ENCODE results near the gene BICRAL. TPM values are rescaled to one million over a fixed set of nuclear protein-coding genes. Genes with fewer than 3 reads are reported as not detected.
"Not testable (repeated sequence)": the region's sequence is repeated elsewhere in the genome, so short reads cannot be mapped to it uniquely, and the experiment has no call there.

Gene BICRAL
- total RNA-seq, 3 donors from 2014 or later = 16.7 to 25.2 (median 16.8) TPM

DNA sequence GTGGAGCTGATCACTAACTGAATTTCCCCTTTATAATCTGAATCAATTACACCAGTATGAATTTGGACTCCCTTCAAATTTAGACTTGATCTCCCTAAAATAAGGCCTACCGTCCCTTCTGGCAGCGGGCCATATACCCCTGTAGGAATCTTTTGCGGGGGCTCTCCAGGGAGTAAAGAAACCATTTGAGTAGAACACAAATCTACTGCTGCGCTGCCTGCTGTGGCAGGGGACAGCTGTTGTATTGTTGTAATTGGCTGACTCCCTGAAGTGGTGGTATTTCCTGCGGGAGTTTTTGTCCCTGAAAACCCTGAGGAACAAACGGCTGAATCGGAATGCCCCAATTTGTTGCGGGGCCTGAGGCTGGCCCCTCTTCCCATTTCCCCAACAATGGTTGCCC lies 118.0 kb downstream of the BICRAL start:
- no peak overlapping the region for H3K4me3 ChIP-seq
- H3K36me3 ChIP-seq = no peaks in the 10 kb centered on the region
- H3K27me3 ChIP-seq = no peaks in the 10 kb centered on the region
- H3K27ac ChIP-seq = no peak overlapping the region
- TF ChIP-seq POLR2A (IDR thresholded peaks at IDR 0.05) (no peak), POLR2AphosphoS5 (IDR thresholded peaks at IDR 0.05) (no peak)
- TF ChIP-seq, protein P1, sequence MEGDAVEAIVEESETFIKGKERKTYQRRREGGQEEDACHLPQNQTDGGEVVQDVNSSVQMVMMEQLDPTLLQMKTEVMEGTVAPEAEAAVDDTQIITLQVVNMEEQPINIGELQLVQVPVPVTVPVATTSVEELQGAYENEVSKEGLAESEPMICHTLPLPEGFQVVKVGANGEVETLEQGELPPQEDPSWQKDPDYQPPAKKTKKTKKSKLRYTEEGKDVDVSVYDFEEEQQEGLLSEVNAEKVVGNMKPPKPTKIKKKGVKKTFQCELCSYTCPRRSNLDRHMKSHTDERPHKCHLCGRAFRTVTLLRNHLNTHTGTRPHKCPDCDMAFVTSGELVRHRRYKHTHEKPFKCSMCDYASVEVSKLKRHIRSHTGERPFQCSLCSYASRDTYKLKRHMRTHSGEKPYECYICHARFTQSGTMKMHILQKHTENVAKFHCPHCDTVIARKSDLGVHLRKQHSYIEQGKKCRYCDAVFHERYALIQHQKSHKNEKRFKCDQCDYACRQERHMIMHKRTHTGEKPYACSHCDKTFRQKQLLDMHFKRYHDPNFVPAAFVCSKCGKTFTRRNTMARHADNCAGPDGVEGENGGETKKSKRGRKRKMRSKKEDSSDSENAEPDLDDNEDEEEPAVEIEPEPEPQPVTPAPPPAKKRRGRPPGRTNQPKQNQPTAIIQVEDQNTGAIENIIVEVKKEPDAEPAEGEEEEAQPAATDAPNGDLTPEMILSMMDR (IDR thresholded peaks at IDR 0.05) = no peak
- H3K9me3 ChIP-seq = no peaks in the 10 kb centered on the region
- intact Hi-C loops (cut with DNase I; ENCODE audit: low total_unique reads) = loop anchor here (10.0 kb wide), 2 partner anchors 245 to 425 kb away; no protein-coding TSS in a partner anchor
- H3K4me1 ChIP-seq = no peaks in the 10 kb centered on the region
- no peak for DNase-seq (ENCODE audit: low spot score in 2 of 2)

DNA sequence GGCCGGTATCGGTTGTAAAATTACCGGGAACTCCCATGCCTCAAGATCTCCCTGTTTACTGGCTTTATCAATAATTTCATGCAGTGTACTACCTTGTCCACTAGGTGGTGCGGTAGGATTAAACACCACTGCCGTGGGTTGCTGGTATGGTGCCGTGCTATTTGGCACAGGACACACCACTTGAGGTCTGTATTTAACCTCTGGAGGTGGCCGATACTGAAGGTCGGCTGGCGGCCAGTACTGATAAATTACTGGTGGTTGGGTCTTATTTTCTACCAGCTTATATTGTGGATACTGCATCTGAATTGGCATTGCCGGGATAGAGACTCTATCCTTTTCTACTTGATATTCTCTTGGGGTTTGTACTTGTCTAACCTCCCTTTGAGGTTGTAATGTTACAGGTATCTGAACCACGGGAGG lies 119.7 kb downstream of the BICRAL start:
- H3K27ac ChIP-seq = peak overlapping the region; percentile 55 to 64
- no peaks in the 10 kb centered on the region for H3K9me3 ChIP-seq
- no peaks in the 10 kb centered on the region for H3K4me1 ChIP-seq
- H3K27me3 ChIP-seq = no peaks in the 10 kb centered on the region
- TF ChIP-seq POLR2A (IDR thresholded peaks at IDR 0.05) (no peak), POLR2AphosphoS5 (IDR thresholded peaks at IDR 0.05) (peak in 2 of 3 donors; percentile 65 to 69)
- TF ChIP-seq, protein P1 (IDR thresholded peaks at IDR 0.05) = peak; percentile 91 to 96 (median 94)
- DNase-seq (ENCODE audit: low spot score in 2 of 2) = peak; percentile 75 to 77
- H3K36me3 ChIP-seq = no peaks in the 10 kb centered on the region
- H3K4me3 ChIP-seq = peak overlapping the region in 1 of 3 donors; percentile 39
- intact Hi-C loops (cut with DNase I; ENCODE audit: low total_unique reads) = loop anchor here (10.0 kb wide), 1 partner anchor 243 kb away; no protein-coding TSS in a partner anchor

DNA sequence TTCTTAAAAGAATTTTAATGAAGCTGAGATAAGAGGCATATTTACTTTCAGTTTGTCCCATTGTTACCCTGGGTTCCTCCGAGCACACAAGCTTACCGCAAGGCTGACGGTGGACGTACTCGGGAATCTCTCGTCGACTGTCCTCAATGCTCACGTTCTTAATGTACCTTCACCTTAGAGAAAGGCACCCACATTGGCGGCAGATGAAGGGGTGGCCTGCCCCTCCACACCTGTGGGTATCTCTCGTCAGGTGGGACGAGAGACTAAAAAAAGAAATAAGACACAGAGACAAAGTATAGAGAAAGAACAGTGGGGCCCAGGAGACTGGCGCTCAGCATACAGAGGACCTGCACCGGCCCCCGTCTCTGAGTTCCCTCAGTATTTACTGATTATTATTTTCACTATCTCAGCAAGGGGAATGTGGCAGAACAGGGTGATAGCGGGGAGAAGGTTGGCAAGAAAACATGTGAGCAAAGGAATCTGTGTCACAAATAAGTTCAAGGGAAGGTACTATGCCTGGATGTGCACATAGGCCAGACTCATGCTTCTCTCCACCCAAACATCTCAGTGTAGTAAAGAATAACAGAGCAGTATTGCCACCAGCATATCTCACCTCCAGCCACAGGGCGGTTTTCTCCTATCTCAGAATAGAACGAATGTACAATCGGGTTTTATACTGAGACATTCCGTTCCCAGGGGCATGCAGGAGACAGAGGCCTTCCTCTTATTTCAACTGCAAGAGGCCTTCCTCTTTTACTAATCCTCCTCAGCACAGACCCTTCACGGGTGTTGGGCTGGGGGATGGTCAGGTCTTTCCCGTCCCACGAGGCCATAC lies 120.8 kb downstream of the BICRAL start:
- H3K36me3 ChIP-seq; H3K4me1 ChIP-seq; H3K9me3 ChIP-seq; H3K27me3 ChIP-seq; DNase-seq (ENCODE audit: low spot score in 2 of 2): not testable (repeated sequence)
- intact Hi-C loops (cut with DNase I; ENCODE audit: low total_unique reads) = loop anchor here (10.0 kb wide), 1 partner anchor 242 kb away; no protein-coding TSS in a partner anchor
- Histone ChIP-seq H3K27ac (peak overlapping the region; percentile 29 to 55), H3K4me3 (peak overlapping the region in 2 of 3 donors; percentile 13 to 39)

DNA sequence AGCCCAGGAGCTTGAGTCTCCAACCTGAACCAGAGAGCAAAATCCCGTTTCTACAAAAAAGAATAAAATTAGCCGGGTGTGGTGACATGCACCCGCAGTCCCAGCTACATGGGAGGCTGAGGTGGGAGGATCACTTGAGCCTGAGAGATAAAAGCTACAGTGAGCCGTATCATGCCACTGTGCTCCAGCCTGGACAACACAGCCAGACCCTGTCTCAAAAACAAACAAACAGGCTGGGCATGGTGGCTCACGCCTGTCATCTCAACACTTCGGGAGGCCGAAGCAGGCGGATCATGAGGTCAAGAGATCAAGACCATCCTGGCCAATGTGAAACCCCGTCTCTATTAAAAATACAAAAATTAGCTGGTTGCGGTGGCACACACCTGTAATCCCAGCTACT lies 122.6 kb downstream of the BICRAL start:
- Histone ChIP-seq H3K27me3 (no peaks in the 10 kb centered on the region), H3K4me3 (no peak overlapping the region), H3K27ac (no peak overlapping the region), H3K36me3 (no peaks in the 10 kb centered on the region), H3K9me3 (no peaks in the 10 kb centered on the region), H3K4me1 (no peaks in the 10 kb centered on the region)
- TF ChIP-seq POLR2A (IDR thresholded peaks at IDR 0.05) (no peak), POLR2AphosphoS5 (IDR thresholded peaks at IDR 0.05) (no peak)
- TF ChIP-seq, protein P1 (IDR thresholded peaks at IDR 0.05) = no peak
- no peak for DNase-seq (ENCODE audit: low spot score in 2 of 2)
- intact Hi-C loops (cut with DNase I; ENCODE audit: low total_unique reads) = loop anchor here (10.0 kb wide), 1 partner anchor 240 kb away; no protein-coding TSS in a partner anchor

DNA sequence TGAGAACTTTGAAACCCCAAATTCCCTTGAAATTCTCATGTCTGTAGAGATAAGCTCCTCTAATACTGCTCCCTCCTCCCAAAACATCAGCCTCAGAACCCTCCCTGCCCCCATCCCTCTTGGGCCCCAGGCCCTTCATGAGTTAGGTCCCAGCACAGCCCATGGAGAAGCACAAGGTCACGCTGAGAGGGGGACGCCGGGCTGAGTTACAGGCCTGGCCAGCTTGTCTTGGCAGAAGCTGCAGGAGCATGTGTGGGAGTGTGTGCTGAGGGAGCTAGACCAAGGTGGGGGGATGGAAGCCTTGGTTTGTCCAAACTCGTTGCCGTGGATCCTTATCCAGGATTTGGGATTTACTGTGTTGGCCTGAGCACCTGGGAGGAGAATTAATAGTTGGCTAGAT lies 125.5 kb downstream of the BICRAL start:
- TF ChIP-seq, protein P1 (IDR thresholded peaks at IDR 0.05) = no peak
- TF ChIP-seq POLR2A (IDR thresholded peaks at IDR 0.05) = no peak
- TF ChIP-seq POLR2AphosphoS5 (IDR thresholded peaks at IDR 0.05) = no peak
- H3K4me1 ChIP-seq = no peaks in the 10 kb centered on the region
- H3K36me3 ChIP-seq = no peaks in the 10 kb centered on the region
- no peak overlapping the region for H3K27ac ChIP-seq
- no peak for DNase-seq (ENCODE audit: low spot score in 2 of 2)
- no peak overlapping the region for H3K4me3 ChIP-seq
- intact Hi-C loops (cut with DNase I; ENCODE audit: low total_unique reads) = loop anchor here (10.0 kb wide), 1 partner anchor 237 kb away; no protein-coding TSS in a partner anchor
- H3K27me3 ChIP-seq = no peaks in the 10 kb centered on the region
- H3K9me3 ChIP-seq = no peaks in the 10 kb centered on the region

Data from breast epithelium (tissue), 4 donors.